Fibroblast of lung (primary cell): ENCODE data around the gene ARPC2. TPM values are rescaled to one million over a fixed set of nuclear protein-coding genes. Genes with fewer than 3 reads are reported as not detected.

Experiments used
- DNase-seq, 2 donors: peaks; one replicate each; pipeline versions ENCODE4 v3.0.0 to v3.0.0-alpha.2; 2010; ENCODE audit warnings: low read depth in 2 of 2
- H2AFZ ChIP-seq: 2 replicates; pipeline ENCODE4 v1.5.1; 2012; ENCODE audit warnings: low read length, control low read depth, inconsistent platforms
- H3K27ac ChIP-seq: 2 replicates; pipeline ENCODE4 v1.5.1; 2011; ENCODE audit warnings: low read length, control low read depth; ENCODE audit not compliant: insufficient read depth
- H3K27me3 ChIP-seq: 2 replicates; pipeline ENCODE4 v1.5.1; 2011; ENCODE audit warnings: mild to moderate bottlenecking, low read length; ENCODE audit not compliant: control insufficient read depth, insufficient read depth
- H3K36me3 ChIP-seq: 2 replicates; pipeline ENCODE4 v1.5.1; 2011; ENCODE audit warnings: low read length; ENCODE audit not compliant: control insufficient read depth, insufficient read depth
- H3K4me1 ChIP-seq: 2 replicates; pipeline ENCODE4 v1.5.1; 2011; ENCODE audit warnings: low read length; ENCODE audit not compliant: control insufficient read depth, insufficient read depth; ENCODE audit errors: extremely low read depth
- H3K4me2 ChIP-seq: 2 replicates; pipeline ENCODE4 v1.5.1; 2011; ENCODE audit warnings: low read length, control low read depth; ENCODE audit not compliant: insufficient read depth; ENCODE audit errors: extremely low read depth
- H3K4me3 ChIP-seq, 4 experiments: fragments of 200-600 bp in 1 of 4; sonication (generic) in 1 of 4; replicated peaks in 1 of 4; 2 replicates each; pipeline ENCODE4 v1.5.1; 2011 to 2016; ENCODE audit warnings: low read length in 4 of 4, low read depth in 3 of 4, mild to moderate bottlenecking in 3 of 4, control low read depth in 2 of 4, inconsistent platforms in 1 of 4, mixed read lengths in 1 of 4; ENCODE audit not compliant: insufficient read depth in 1 of 4; ENCODE audit errors: control extremely low read depth in 1 of 4
- H3K79me2 ChIP-seq: 2 replicates; pipeline ENCODE4 v1.5.1; 2012; ENCODE audit warnings: mild to moderate bottlenecking, low read length, inconsistent platforms; ENCODE audit not compliant: control insufficient read depth, insufficient read depth
- H3K9ac ChIP-seq: 2 replicates; pipeline ENCODE4 v1.5.1; 2011; ENCODE audit warnings: mild to moderate bottlenecking, low read length, control low read depth; ENCODE audit not compliant: insufficient read depth
- H3K9me3 ChIP-seq: 2 replicates; pipeline ENCODE4 v1.5.1; 2012; ENCODE audit warnings: low read depth, low read length; ENCODE audit not compliant: control insufficient read depth, insufficient read depth
- H4K20me1 ChIP-seq: 2 replicates; pipeline ENCODE4 v1.5.1; 2011; ENCODE audit warnings: low read length; ENCODE audit not compliant: control insufficient read depth, insufficient read depth; ENCODE audit errors: extremely low read depth
- CTCF ChIP-seq, 2 donors: IDR thresholded peaks in 1 of 2; conservative IDR thresholded peaks in 1 of 2; 1 replicate in 1 of 2; 2 replicates in 1 of 2; pipeline ENCODE4 v1.5.1; 2011 to 2012; ENCODE audit warnings: low read length in 2 of 2, control low read depth in 1 of 2, inconsistent platforms in 1 of 2, low read depth in 1 of 2, mild to moderate bottlenecking in 1 of 2
- EZH2 ChIP-seq: IDR thresholded peaks from 2 replicates; pipeline ENCODE4 v1.5.1; 2012; ENCODE audit warnings: low read length, control low read depth, mild to moderate bottlenecking; ENCODE audit errors: missing control alignments
- polyA plus RNA-seq, 2 donors: library from polyadenylated mRNA; depleted of rRNA in 1 of 2; stranded (reverse) in 1 of 2; unstranded in 1 of 2; fragments of >200 nt; gene quantifications; 2 replicates each; pipeline ENCODE4 v1.2.1, GENCODE V29; 2011 to 2012; ENCODE audit warnings: missing spikeins in 1 of 2
- total RNA-seq: library from RNA; depleted of rRNA; stranded (reverse); fragments of >200 nt; gene quantifications from 2 replicates; pipeline ENCODE4 v1.2.1, GENCODE V29; 2014

Gene ARPC2
- total and polyA plus RNA-seq, 2 donors (not counting 1 experiment from before 2014, with no cell fraction given): 199 to 893 TPM

DNA sequence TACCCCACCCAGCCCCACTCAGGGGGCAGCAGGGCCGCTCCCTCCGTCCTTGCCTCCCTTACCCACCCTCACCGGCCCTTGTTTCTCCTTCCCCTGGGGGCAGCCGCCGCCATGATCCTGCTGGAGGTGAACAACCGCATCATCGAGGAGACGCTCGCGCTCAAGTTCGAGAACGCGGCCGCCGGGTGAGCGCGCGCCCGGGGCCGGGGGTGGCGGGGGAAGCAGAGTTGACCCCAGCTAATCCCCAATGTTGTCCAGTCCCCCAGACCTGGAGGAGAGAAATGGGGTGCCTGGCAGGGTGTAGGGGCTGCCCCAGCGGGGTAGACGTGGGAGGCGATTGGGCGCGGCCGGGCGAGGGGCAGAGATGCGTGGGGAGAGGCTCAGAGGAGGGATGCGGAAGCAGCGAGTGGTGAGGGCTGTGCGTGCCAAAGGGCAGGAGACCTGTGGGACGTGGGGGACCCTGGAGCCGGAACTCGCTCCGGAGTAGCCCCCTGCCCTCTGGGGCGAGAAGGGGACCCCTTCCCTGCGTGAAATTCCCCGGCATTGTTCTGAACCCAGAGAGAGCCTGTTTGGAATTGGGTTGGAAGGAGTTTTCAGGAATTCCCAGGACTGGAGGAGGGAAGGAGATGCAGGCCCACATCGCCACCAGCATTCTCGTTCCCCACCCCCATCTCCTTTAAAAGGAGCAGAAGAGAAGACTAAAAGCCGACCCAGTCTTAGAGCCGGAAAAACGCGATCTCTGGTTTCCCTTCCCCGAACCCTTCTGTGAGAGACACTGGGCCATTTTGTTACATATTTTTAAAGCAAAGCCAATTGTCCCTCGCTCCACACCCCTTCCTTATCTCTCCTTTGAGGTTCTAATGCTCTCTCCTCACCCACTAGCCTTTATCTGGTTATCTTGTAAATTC is 625 bp downstream of the ARPC2 start:
- Histone ChIP-seq H3K4me1 (peaks cover 7% of the 10 kb centered on the region), H3K9me3 (no peaks in the 10 kb centered on the region), H3K9ac (peak overlapping the region; percentile 89), H3K79me2 (peaks cover 55% of the 10 kb centered on the region), H2AFZ (no peak overlapping the region), H3K4me3 (peak overlapping the region; percentile 77 to 94 (median 82)), H3K27ac (peak overlapping the region; percentile 94), H3K4me2 (peak overlapping the region; percentile 97), H3K36me3 (peaks cover 4% of the 10 kb centered on the region), H4K20me1 (peaks cover 4% of the 10 kb centered on the region), H3K27me3 (no peaks in the 10 kb centered on the region)
- peak in 1 of 2 donors; percentile 25 for DNase-seq
- TF ChIP-seq EZH2 (no peak), CTCF (conservative IDR thresholded peaks at IDR 0.05 in 1 of 2, IDR thresholded peaks at IDR 0.05 in 1 of 2; ENCODE audit: low read depth in 1 of 2, low read length in 2 of 2) (no peak)

GRCh38 chr2:218218268-218219185 is 1.5 kb downstream of the ARPC2 start:
- no peak overlapping the region for H2AFZ ChIP-seq

More at GRCh38 chr2:218218268-218219185, 1.5 kb downstream of the ARPC2 start:
- no peak for DNase-seq
- TF ChIP-seq EZH2 (no peak), CTCF (conservative IDR thresholded peaks at IDR 0.05 in 1 of 2, IDR thresholded peaks at IDR 0.05 in 1 of 2; ENCODE audit: low read depth in 1 of 2, low read length in 2 of 2) (no peak)
- H4K20me1 ChIP-seq: peaks cover 4% of the 10 kb centered on the region
- H3K36me3 ChIP-seq: peaks cover 5% of the 10 kb centered on the region
- H3K9me3 ChIP-seq: no peaks in the 10 kb centered on the region
- H3K4me1 ChIP-seq: peaks cover 11% of the 10 kb centered on the region
- peaks cover 64% of the 10 kb centered on the region for H3K79me2 ChIP-seq
- peak overlapping the region; percentile 89 for H3K9ac ChIP-seq
- peak overlapping the region; percentile 77 to 94 (median 82) for H3K4me3 ChIP-seq
- no peaks in the 10 kb centered on the region for H3K27me3 ChIP-seq
- peak overlapping the region; percentile 94 for H3K27ac ChIP-seq
- H3K4me2 ChIP-seq: peak overlapping the region; percentile 97
